SK-N-SH treated with all-trans-retinoic acid at 6 μM for 48 hours (cell line): Measurements from ENCODE around the gene SLC2A11.

Experiments used
- CSDC2 ChIP-seq: fragments of 250-450 bp; sonication (Bioruptor Pico); IDR thresholded peaks from 2 replicates; pipeline ENCODE4 v1.5.0; 2020; ENCODE audit warnings: mild to moderate bottlenecking, moderate library complexity
- PATZ1 ChIP-seq: fragments of 250-450 bp; sonication (Bioruptor Pico); IDR thresholded peaks from 2 replicates; pipeline ENCODE4 v1.8.0; 2020; ENCODE audit warnings: mild to moderate bottlenecking, moderate library complexity, borderline replicate concordance
- TOX ChIP-seq: fragments of 250-450 bp; sonication (Bioruptor Pico); IDR thresholded peaks from 2 replicates; pipeline ENCODE4 v1.8.0; 2021; ENCODE audit warnings: mild to moderate bottlenecking, moderate library complexity, borderline replicate concordance
- ZNF8 ChIP-seq: fragments of 450-650 bp; formaldehyde crosslinking; IDR thresholded peaks from 2 replicates; pipeline ENCODE4 v1.5.0; 2020; ENCODE audit warnings: mild to moderate bottlenecking, moderate library complexity
- TF ChIP-seq, protein P1 (sequence below): fragments of 250-450 bp; sonication (Bioruptor Pico); IDR thresholded peaks from 2 replicates; pipeline ENCODE4 v1.5.0; 2020; ENCODE audit warnings: mild to moderate bottlenecking, moderate library complexity

GRCh38 chr22:23925020-23925606 is 67.4 kb downstream of the SLC2A11 start:
- TF ChIP-seq ZNF8 (no peak), PATZ1 (CRISPR knock-in tag) (no peak), TOX (no peak), CSDC2 (CRISPR knock-in tag) (no peak)
- TF ChIP-seq, protein P1, sequence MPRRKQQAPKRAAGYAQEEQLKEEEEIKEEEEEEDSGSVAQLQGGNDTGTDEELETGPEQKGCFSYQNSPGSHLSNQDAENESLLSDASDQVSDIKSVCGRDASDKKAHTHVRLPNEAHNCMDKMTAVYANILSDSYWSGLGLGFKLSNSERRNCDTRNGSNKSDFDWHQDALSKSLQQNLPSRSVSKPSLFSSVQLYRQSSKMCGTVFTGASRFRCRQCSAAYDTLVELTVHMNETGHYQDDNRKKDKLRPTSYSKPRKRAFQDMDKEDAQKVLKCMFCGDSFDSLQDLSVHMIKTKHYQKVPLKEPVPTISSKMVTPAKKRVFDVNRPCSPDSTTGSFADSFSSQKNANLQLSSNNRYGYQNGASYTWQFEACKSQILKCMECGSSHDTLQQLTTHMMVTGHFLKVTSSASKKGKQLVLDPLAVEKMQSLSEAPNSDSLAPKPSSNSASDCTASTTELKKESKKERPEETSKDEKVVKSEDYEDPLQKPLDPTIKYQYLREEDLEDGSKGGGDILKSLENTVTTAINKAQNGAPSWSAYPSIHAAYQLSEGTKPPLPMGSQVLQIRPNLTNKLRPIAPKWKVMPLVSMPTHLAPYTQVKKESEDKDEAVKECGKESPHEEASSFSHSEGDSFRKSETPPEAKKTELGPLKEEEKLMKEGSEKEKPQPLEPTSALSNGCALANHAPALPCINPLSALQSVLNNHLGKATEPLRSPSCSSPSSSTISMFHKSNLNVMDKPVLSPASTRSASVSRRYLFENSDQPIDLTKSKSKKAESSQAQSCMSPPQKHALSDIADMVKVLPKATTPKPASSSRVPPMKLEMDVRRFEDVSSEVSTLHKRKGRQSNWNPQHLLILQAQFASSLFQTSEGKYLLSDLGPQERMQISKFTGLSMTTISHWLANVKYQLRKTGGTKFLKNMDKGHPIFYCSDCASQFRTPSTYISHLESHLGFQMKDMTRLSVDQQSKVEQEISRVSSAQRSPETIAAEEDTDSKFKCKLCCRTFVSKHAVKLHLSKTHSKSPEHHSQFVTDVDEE, result no peak
